IPS-18c (cell line): ENCODE measurements around the gene COG8.
A peak's percentile ranks its signal among the peaks of the same experiment; 100 is the strongest.

Experiments used
- H3K4me3 ChIP-seq: 2 replicates; pipeline ENCODE4 v1.7.0; 2013; ENCODE audit warnings: low read depth, mild to moderate bottlenecking, low read length, moderate library complexity; ENCODE audit not compliant: insufficient read depth
- H3K9me3 ChIP-seq: one replicate; pipeline ENCODE4 v1.6.1; 2013; ENCODE audit warnings: mild to moderate bottlenecking, low read length, moderate library complexity; ENCODE audit not compliant: control insufficient read depth, insufficient read depth

The COG8 gene

GRCh38 chr16:69350536-69351133, 11.3 kb upstream of the COG8 start:
- no peaks in the 10 kb centered on the region for H3K9me3 ChIP-seq
- H3K4me3 ChIP-seq = no peak overlapping the region

GRCh38 chr16:69349536-69349935, 10.2 kb upstream of the COG8 start:
- H3K4me3 ChIP-seq = no peak overlapping the region
- no peaks in the 10 kb centered on the region for H3K9me3 ChIP-seq

GRCh38 chr16:69348222-69348621, 8.9 kb upstream of the COG8 start:
- H3K9me3 ChIP-seq = no peaks in the 10 kb centered on the region
- H3K4me3 ChIP-seq = no peak overlapping the region

GRCh38 chr16:69346683-69347082, 7.3 kb upstream of the COG8 start:
- Histone ChIP-seq H3K4me3 (no peak overlapping the region), H3K9me3 (no peaks in the 10 kb centered on the region)

GRCh38 chr16:69345923-69346322, 6.6 kb upstream of the COG8 start:
- Histone ChIP-seq H3K9me3 (no peaks in the 10 kb centered on the region), H3K4me3 (no peak overlapping the region)

GRCh38 chr16:69344171-69344570, 4.8 kb upstream of the COG8 start:
- Histone ChIP-seq H3K9me3 (no peaks in the 10 kb centered on the region), H3K4me3 (no peak overlapping the region)

- Histone ChIP-seq H3K9me3 (no peaks in the 10 kb centered on the region), H3K4me3 (peak overlapping the region; percentile 82)
These were observed 806 bp upstream of the COG8 start for GRCh38 chr16:69340095-69340644.

- Histone ChIP-seq H3K9me3 (no peaks in the 10 kb centered on the region), H3K4me3 (peak overlapping the region; percentile 97)
These were observed 641 bp downstream of the COG8 start for GRCh38 chr16:69338557-69339288.

- H3K9me3 ChIP-seq = no peaks in the 10 kb centered on the region
- H3K4me3 ChIP-seq = no peak overlapping the region
These were observed 4.7 kb downstream of the COG8 start for GRCh38 chr16:69334696-69335095.

GRCh38 chr16:69330286-69331109, 8.9 kb downstream of the COG8 start, which contains the start of gene PDF:
Gene PDF, minus strand, starts transcription at chr16:69330588. Its CDS starts 18 bp downstream, at chr16:69330570.
- peak within 1 kb of the TSS; percentile 83 for H3K4me3 ChIP-seq

GRCh38 chr16:69329369-69330285, 9.7 kb downstream of the COG8 start:
- Histone ChIP-seq H3K9me3 (no peaks in the 10 kb centered on the region), H3K4me3 (peak overlapping the region; percentile 83)

More at GRCh38 chr16:69330286-69331109, 8.9 kb downstream of the COG8 start, which contains the start of gene PDF:
- H3K9me3 ChIP-seq = no peaks in the 10 kb centered on the region

GRCh38 chr16:69328854-69329316, 10.5 kb downstream of the COG8 start:
- Histone ChIP-seq H3K4me3 (peak overlapping the region; percentile 83), H3K9me3 (no peaks in the 10 kb centered on the region)

- peak overlapping the region; percentile 28; the same call in 1 of the 2 replicates for H3K4me3 ChIP-seq
- H3K9me3 ChIP-seq = no peaks in the 10 kb centered on the region
These were observed 11.6 kb downstream of the COG8 start for GRCh38 chr16:69327585-69328310.

- Histone ChIP-seq H3K9me3 (no peaks in the 10 kb centered on the region), H3K4me3 (no peak overlapping the region)
These were observed 13.0 kb downstream of the COG8 start for GRCh38 chr16:69326172-69326873.

- Histone ChIP-seq H3K4me3 (no peak overlapping the region), H3K9me3 (no peaks in the 10 kb centered on the region)
These were observed 13.6 kb downstream of the COG8 start for GRCh38 chr16:69325784-69326171.
